SU-DHL-6 (cell line): ENCODE data around the gene PBX1.

ENCODE experiments used
- H2AFZ ChIP-seq: fragments of 200-600 bp; sonication (generic); 2 replicates; pipeline ENCODE4 v1.6.1; 2014; ENCODE audit warnings: low read depth, mild to moderate bottlenecking, moderate library complexity, mixed read lengths, antibody characterized with exemption, low read length; ENCODE audit not compliant: severe bottlenecking
- H3F3A ChIP-seq: fragments of 200-600 bp; shearing (Covaris generic); 2 replicates; pipeline ENCODE4 v1.6.0; 2016; ENCODE audit warnings: antibody characterized with exemption, mild to moderate bottlenecking; ENCODE audit not compliant: insufficient read depth
- H3K27ac ChIP-seq: fragments of 200-600 bp; sonication (generic); 2 replicates; pipeline ENCODE4 v1.5.1; 2016; ENCODE audit warnings: low read depth, mild to moderate bottlenecking, low read length, moderate library complexity, mixed read lengths
- H3K27me3 ChIP-seq: fragments of 200-600 bp; sonication (generic), shearing (Covaris generic); 2 replicates; pipeline ENCODE4 v1.6.0; 2014; ENCODE audit warnings: mild to moderate bottlenecking, low read length
- H3K36me3 ChIP-seq: fragments of 200-600 bp; sonication (generic); 2 replicates; pipeline ENCODE4 v1.6.1; 2014; ENCODE audit warnings: mild to moderate bottlenecking, low read length, mixed read lengths
- H3K4me2 ChIP-seq: fragments of 300-600, 200-600 bp; shearing (Covaris generic), sonication (generic); 2 replicates; pipeline ENCODE4 v1.6.0; 2014; ENCODE audit warnings: low read length, low read depth, mild to moderate bottlenecking; ENCODE audit not compliant: poor library complexity, severe bottlenecking
- H3K4me3 ChIP-seq: fragments of 200-600 bp; sonication (generic); 2 replicates; pipeline ENCODE4 v1.5.1; 2014; ENCODE audit warnings: antibody characterized with exemption, low read length, mild to moderate bottlenecking, mixed read lengths; ENCODE audit not compliant: insufficient read depth, poor library complexity, severe bottlenecking
- H3K79me2 ChIP-seq: fragments of 200-600 bp; sonication (generic); 2 replicates; pipeline ENCODE4 v1.6.1; 2014; ENCODE audit warnings: mild to moderate bottlenecking, low read length, moderate library complexity; ENCODE audit not compliant: insufficient read depth
- H3K9ac ChIP-seq: fragments of 200-600 bp; sonication (generic); 2 replicates; pipeline ENCODE4 v1.7.0; 2014; ENCODE audit warnings: mild to moderate bottlenecking, low read length
- H3K9me2 ChIP-seq: fragments of 200-600 bp; sonication (generic); replicated peaks from 2 replicates; pipeline ENCODE4 v1.6.1; 2014; ENCODE audit warnings: low read length; ENCODE audit not compliant: insufficient read depth
- H3K9me3 ChIP-seq: fragments of 200-600 bp; sonication (generic); 2 replicates; pipeline ENCODE4 v1.6.1; 2014; ENCODE audit warnings: low read length, mixed read lengths; ENCODE audit not compliant: insufficient read depth
- H4K20me1 ChIP-seq: fragments of 200-600 bp; sonication (generic); 2 replicates; pipeline ENCODE4 v1.6.1; 2014; ENCODE audit warnings: low read depth, mild to moderate bottlenecking, antibody characterized with exemption, low read length, moderate library complexity, mixed read lengths
- EZH2phosphoT487 ChIP-seq: fragments of 200-600 bp; sonication (generic), shearing (Covaris generic); conservative IDR thresholded peaks from 2 replicates; pipeline ENCODE4 v1.6.1; 2018; ENCODE audit warnings: mild to moderate bottlenecking, antibody characterized with exemption, low read length, moderate library complexity, mixed read lengths
- TF ChIP-seq, protein P1 (sequence below): fragments of 200-600 bp; sonication (generic); IDR thresholded peaks from one replicate; pipeline ENCODE4 v1.5.1; 2017; ENCODE audit warnings: antibody characterized with exemption, mild to moderate bottlenecking, low read length, moderate library complexity; ENCODE audit not compliant: insufficient read depth, poor library complexity, severe bottlenecking

The PBX1 gene

DNA sequence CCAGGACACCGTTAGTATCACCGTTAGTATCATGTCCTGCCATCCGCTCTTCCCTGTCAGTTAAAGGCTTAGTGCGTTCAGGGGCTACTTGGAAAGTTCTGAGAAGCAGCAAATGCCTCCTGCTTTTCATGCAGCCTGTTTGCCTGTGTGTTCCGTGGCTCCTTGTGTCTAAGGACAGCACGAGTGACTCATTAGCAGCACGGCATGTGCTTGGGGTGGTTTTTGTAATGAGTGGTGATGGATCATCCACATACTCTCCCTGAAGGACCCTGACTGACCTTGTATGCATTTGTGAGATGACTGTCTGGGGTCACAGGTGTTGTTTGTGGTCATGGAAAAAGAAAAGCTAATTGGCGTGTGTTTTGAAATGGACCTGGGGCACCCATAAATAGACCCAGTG, 221.9 kb downstream of the PBX1 start:
- no peaks in the 10 kb centered on the region for H3K9me2 ChIP-seq
- no peak overlapping the region for H3K27ac ChIP-seq
- TF ChIP-seq, protein P1, sequence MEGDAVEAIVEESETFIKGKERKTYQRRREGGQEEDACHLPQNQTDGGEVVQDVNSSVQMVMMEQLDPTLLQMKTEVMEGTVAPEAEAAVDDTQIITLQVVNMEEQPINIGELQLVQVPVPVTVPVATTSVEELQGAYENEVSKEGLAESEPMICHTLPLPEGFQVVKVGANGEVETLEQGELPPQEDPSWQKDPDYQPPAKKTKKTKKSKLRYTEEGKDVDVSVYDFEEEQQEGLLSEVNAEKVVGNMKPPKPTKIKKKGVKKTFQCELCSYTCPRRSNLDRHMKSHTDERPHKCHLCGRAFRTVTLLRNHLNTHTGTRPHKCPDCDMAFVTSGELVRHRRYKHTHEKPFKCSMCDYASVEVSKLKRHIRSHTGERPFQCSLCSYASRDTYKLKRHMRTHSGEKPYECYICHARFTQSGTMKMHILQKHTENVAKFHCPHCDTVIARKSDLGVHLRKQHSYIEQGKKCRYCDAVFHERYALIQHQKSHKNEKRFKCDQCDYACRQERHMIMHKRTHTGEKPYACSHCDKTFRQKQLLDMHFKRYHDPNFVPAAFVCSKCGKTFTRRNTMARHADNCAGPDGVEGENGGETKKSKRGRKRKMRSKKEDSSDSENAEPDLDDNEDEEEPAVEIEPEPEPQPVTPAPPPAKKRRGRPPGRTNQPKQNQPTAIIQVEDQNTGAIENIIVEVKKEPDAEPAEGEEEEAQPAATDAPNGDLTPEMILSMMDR = no peak
- no peak for TF ChIP-seq EZH2phosphoT487
- no peaks in the 10 kb centered on the region for H3K36me3 ChIP-seq
- no peak overlapping the region for H3K4me2 ChIP-seq
- no peak overlapping the region for H2AFZ ChIP-seq
- no peaks in the 10 kb centered on the region for H3F3A ChIP-seq
- H3K9ac ChIP-seq = no peak overlapping the region
- no peaks in the 10 kb centered on the region for H3K27me3 ChIP-seq
- no peaks in the 10 kb centered on the region for H4K20me1 ChIP-seq
- no peaks in the 10 kb centered on the region for H3K79me2 ChIP-seq
- no peak overlapping the region for H3K4me3 ChIP-seq
- H3K9me3 ChIP-seq = no peaks in the 10 kb centered on the region

DNA sequence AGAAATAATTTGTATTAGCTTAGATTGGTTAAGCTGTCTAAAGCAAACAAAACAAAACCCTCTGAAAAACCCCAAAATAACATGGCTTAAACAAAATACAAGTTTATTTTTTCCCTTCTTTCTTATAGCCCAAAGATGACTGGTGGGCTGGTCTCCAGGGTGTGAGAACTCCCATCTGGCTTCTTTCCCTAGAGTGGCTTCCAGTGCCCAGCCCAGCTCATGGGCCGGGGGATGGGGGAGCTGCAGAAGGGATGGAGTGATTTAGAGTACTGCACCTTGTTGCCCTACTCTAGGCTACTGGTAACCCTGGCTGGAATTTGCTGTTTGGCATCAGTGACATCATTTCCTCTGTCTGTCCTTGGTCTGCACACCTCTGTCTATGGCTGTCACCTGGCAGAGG, 223.0 kb downstream of the PBX1 start:
- H3K9me2 ChIP-seq = no peaks in the 10 kb centered on the region
- no peaks in the 10 kb centered on the region for H3K9me3 ChIP-seq
- no peaks in the 10 kb centered on the region for H3K27me3 ChIP-seq
- no peak overlapping the region for H3K4me3 ChIP-seq
- H3K4me2 ChIP-seq = no peak overlapping the region
- no peak overlapping the region for H3K27ac ChIP-seq
- no peak for TF ChIP-seq EZH2phosphoT487
- TF ChIP-seq, protein P1 = no peak
- no peaks in the 10 kb centered on the region for H3K79me2 ChIP-seq
- H3F3A ChIP-seq = no peaks in the 10 kb centered on the region
- H4K20me1 ChIP-seq = no peaks in the 10 kb centered on the region
- no peak overlapping the region for H3K9ac ChIP-seq
- H3K36me3 ChIP-seq = no peaks in the 10 kb centered on the region
- H2AFZ ChIP-seq = no peak overlapping the region

DNA sequence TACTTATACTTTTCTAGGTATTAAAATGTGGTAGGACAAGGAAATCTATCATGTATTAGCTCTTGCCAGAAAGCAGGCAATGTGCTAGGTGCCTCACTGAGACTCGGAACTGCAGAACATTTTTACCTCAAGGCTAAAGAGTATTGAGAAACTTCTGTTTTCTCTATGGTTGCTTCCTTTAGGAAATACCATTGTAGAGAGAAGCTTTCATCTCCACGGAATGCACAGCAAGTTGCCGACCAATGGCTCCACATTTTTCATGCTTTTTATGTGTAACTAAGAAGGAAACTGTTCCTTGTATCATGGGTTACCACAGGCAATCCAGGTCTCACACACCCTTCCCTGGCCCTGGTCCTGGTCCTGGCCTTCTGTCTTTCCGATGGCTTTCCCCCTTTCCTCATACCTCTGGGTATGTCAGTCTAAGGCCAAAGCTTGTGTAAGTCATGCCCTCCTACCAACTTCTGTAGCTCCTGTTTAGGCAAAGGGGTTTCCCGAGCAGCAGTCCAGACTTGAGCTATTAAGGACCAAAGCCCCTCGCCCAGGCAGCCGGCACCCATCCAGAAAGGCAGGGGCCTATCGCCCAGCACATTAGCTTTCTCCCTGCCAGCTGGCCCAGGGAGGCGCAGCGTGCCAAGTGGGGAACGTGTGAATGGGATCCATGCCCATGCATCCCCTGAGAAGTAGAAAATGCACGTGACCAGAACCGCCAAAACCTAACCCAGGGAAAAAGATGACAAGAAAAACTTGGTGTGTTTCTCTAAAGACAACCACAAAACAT, 225.0 kb downstream of the PBX1 start:
- H3K36me3 ChIP-seq = no peaks in the 10 kb centered on the region
- no peaks in the 10 kb centered on the region for H3K27me3 ChIP-seq
- no peak overlapping the region for H3K27ac ChIP-seq
- no peak overlapping the region for H3K9ac ChIP-seq
- no peak overlapping the region for H3K4me3 ChIP-seq
- TF ChIP-seq EZH2phosphoT487 = no peak
- TF ChIP-seq, protein P1 = no peak
- H3K4me2 ChIP-seq = no peak overlapping the region
- no peaks in the 10 kb centered on the region for H3F3A ChIP-seq
- no peaks in the 10 kb centered on the region for H3K79me2 ChIP-seq
- no peaks in the 10 kb centered on the region for H3K9me2 ChIP-seq
- H3K9me3 ChIP-seq = no peaks in the 10 kb centered on the region
- no peaks in the 10 kb centered on the region for H4K20me1 ChIP-seq
- H2AFZ ChIP-seq = no peak overlapping the region
